Vagina (tissue), 2 donors: ENCODE measurements around the gene DENND1A. TPM values are rescaled to one million over a fixed set of nuclear protein-coding genes. Genes with fewer than 3 reads are reported as not detected.

Source experiments
- DNase-seq, 2 donors: peaks; one replicate each; pipeline ENCODE4 v3.0.0-alpha.2; 2017; ENCODE audit errors: extremely low spot score in 2 of 2
- H3K27ac ChIP-seq: fragments of 200-600 bp; sonication (generic); one replicate; pipeline ENCODE4 v1.5.1; 2019
- H3K27me3 ChIP-seq: fragments of 200-600 bp; sonication (generic); one replicate; pipeline ENCODE4 v1.5.1; 2019
- H3K36me3 ChIP-seq, 2 donors: fragments of 200-600 bp; sonication (generic); one replicate each; pipeline ENCODE4 v1.5.1; 2017 to 2019
- H3K4me1 ChIP-seq: fragments of 200-600 bp; sonication (generic); one replicate; pipeline ENCODE4 v1.5.1; 2019
- H3K4me3 ChIP-seq, 2 donors: fragments of 200-600 bp; sonication (generic); 1 replicate in 1 of 2; 2 replicates in 1 of 2; pipeline ENCODE4 v1.5.1; 2016 to 2019
- H3K9me3 ChIP-seq: fragments of 200-600 bp; sonication (generic); one replicate; pipeline ENCODE4 v1.5.1; 2019
- CTCF ChIP-seq, 3 experiments: fragments of 450-650 bp in 2 of 3; fragments of 200-600 bp in 1 of 3; sonication (generic) in 1 of 3; IDR thresholded peaks; one replicate each; pipeline ENCODE4 v1.5.1; 2017 to 2019; ENCODE audit warnings: antibody characterized with exemption in 3 of 3, mild to moderate bottlenecking in 2 of 3, moderate library complexity in 2 of 3
- POLR2A ChIP-seq, 2 donors: fragments of 450-650 bp; IDR thresholded peaks; one replicate each; pipeline ENCODE4 v1.6.1; 2017; ENCODE audit warnings: antibody characterized with exemption in 2 of 2, mild to moderate bottlenecking in 2 of 2, moderate library complexity in 2 of 2
- POLR2AphosphoS5 ChIP-seq, 2 donors: sonication (generic); formaldehyde crosslinking; IDR thresholded peaks; one replicate each; pipeline ENCODE4 v1.9.0; 2017; ENCODE audit warnings: antibody characterized with exemption in 2 of 2, mild to moderate bottlenecking in 2 of 2, low read depth in 1 of 2; ENCODE audit not compliant: insufficient read depth in 1 of 2
- intact Hi-C: fragments of 100-400 bp; cut with DNase I; formaldehyde crosslinking; loops from one replicate; pipeline ENCODE4 v1.15.1; 2023
- total RNA-seq: library from RNA; depleted of rRNA; stranded (reverse); fragments of >200 nt; gene quantifications from one replicate; pipeline ENCODE4 v1.2.3, GENCODE V29; 2016

DENND1A gene
- total RNA-seq, 1 donor from 2014 or later = 20.4 TPM

- no peak for DNase-seq
- H3K27me3 ChIP-seq = no peaks in the 10 kb centered on the region
- no peak overlapping the region for H3K4me3 ChIP-seq
- TF ChIP-seq CTCF (IDR thresholded peaks at IDR 0.05) (no peak), POLR2AphosphoS5 (IDR thresholded peaks at IDR 0.05; ENCODE audit: insufficient read depth in 1 of 2, low read depth in 1 of 2) (no peak), POLR2A (IDR thresholded peaks at IDR 0.05) (no peak)
- H3K9me3 ChIP-seq = no peaks in the 10 kb centered on the region
- H3K27ac ChIP-seq = no peak overlapping the region
- peaks cover 8% of the 10 kb centered on the region for H3K4me1 ChIP-seq
- H3K36me3 ChIP-seq = peaks cover 0 to 12% of the 10 kb centered on the region in 2 donors
- intact Hi-C loops = no loop called here
Measured at GRCh38 chr9:123872710-123873109, 57.2 kb downstream of the DENND1A start.

- no peak for TF ChIP-seq POLR2A (IDR thresholded peaks at IDR 0.05)
- no peak for TF ChIP-seq POLR2AphosphoS5 (IDR thresholded peaks at IDR 0.05; ENCODE audit: insufficient read depth in 1 of 2, low read depth in 1 of 2)
- no peak for TF ChIP-seq CTCF (IDR thresholded peaks at IDR 0.05)
- no peaks in the 10 kb centered on the region for H3K27me3 ChIP-seq
- no peak overlapping the region for H3K4me3 ChIP-seq
- no peak overlapping the region for H3K27ac ChIP-seq
- H3K4me1 ChIP-seq = peaks cover 8% of the 10 kb centered on the region
- DNase-seq = no peak
- H3K9me3 ChIP-seq = no peaks in the 10 kb centered on the region
- intact Hi-C loops = no loop called here
- peaks cover 0 to 5% of the 10 kb centered on the region in 2 donors for H3K36me3 ChIP-seq
Measured at GRCh38 chr9:123871781-123872180, 58.1 kb downstream of the DENND1A start.

- Histone ChIP-seq H3K27me3 (no peaks in the 10 kb centered on the region), H3K36me3 (no peaks in the 10 kb centered on the region), H3K4me1 (peaks cover 25% of the 10 kb centered on the region), H3K27ac (no peak overlapping the region), H3K9me3 (no peaks in the 10 kb centered on the region), H3K4me3 (no peak overlapping the region)
- intact Hi-C loops = no loop called here
- no peak for TF ChIP-seq POLR2AphosphoS5 (IDR thresholded peaks at IDR 0.05; ENCODE audit: insufficient read depth in 1 of 2, low read depth in 1 of 2)
- no peak for TF ChIP-seq POLR2A (IDR thresholded peaks at IDR 0.05)
- no peak for TF ChIP-seq CTCF (IDR thresholded peaks at IDR 0.05)
- DNase-seq = no peak
Measured at GRCh38 chr9:123868002-123868401, 61.9 kb downstream of the DENND1A start.

- no peaks in the 10 kb centered on the region for H3K27me3 ChIP-seq
- no peaks in the 10 kb centered on the region for H3K36me3 ChIP-seq
- H3K4me1 ChIP-seq = peaks cover 25% of the 10 kb centered on the region
- no peaks in the 10 kb centered on the region for H3K9me3 ChIP-seq
- TF ChIP-seq POLR2A (IDR thresholded peaks at IDR 0.05) = no peak
- TF ChIP-seq CTCF (IDR thresholded peaks at IDR 0.05) = no peak
- intact Hi-C loops = no loop called here
- no peak overlapping the region for H3K4me3 ChIP-seq
- DNase-seq = no peak
- no peak overlapping the region for H3K27ac ChIP-seq
Measured at GRCh38 chr9:123867034-123867433, 62.9 kb downstream of the DENND1A start.

- Histone ChIP-seq H3K27ac (no peak overlapping the region), H3K4me1 (peaks cover 25% of the 10 kb centered on the region), H3K27me3 (no peaks in the 10 kb centered on the region), H3K36me3 (no peaks in the 10 kb centered on the region), H3K4me3 (no peak overlapping the region), H3K9me3 (no peaks in the 10 kb centered on the region)
- TF ChIP-seq POLR2A (IDR thresholded peaks at IDR 0.05) (no peak), POLR2AphosphoS5 (IDR thresholded peaks at IDR 0.05; ENCODE audit: insufficient read depth in 1 of 2, low read depth in 1 of 2) (no peak), CTCF (IDR thresholded peaks at IDR 0.05) (no peak)
- DNase-seq = no peak
- intact Hi-C loops = no loop called here
Measured at GRCh38 chr9:123866497-123866896, 63.4 kb downstream of the DENND1A start.
